Ectodermal cell (in vitro differentiated cells): ENCODE data around the gene OSBPL9.

Experiments
- H3K27ac ChIP-seq: 2 replicates; pipeline ENCODE4 v1.7.0; 2013; ENCODE audit warnings: mild to moderate bottlenecking, low read depth, low read length; ENCODE audit not compliant: insufficient read depth, poor library complexity, severe bottlenecking
- H3K27me3 ChIP-seq: 2 replicates; pipeline ENCODE4 v1.7.0; 2013; ENCODE audit warnings: mild to moderate bottlenecking, low read length; ENCODE audit not compliant: insufficient read depth, control insufficient read depth, poor library complexity, severe bottlenecking
- H3K36me3 ChIP-seq: one replicate; pipeline ENCODE4 v1.7.0; 2013; ENCODE audit warnings: low read length; ENCODE audit not compliant: control insufficient read depth, insufficient read depth
- H3K4me1 ChIP-seq: one replicate; pipeline ENCODE4 v1.7.0; 2013; ENCODE audit warnings: low read length; ENCODE audit not compliant: control insufficient read depth, insufficient read depth
- H3K4me3 ChIP-seq: 2 replicates; pipeline ENCODE4 v1.7.0; 2013; ENCODE audit warnings: low read depth, low read length, control low read depth; ENCODE audit not compliant: insufficient read depth
- H3K9me3 ChIP-seq: 2 replicates; pipeline ENCODE4 v1.7.0; 2013; ENCODE audit warnings: mild to moderate bottlenecking, low read length, moderate library complexity; ENCODE audit not compliant: control insufficient read depth
- WGBS, 2 experiments: methylation state at CpG; one replicate each; pipeline ENCODE4 v1.1.7; 2013; ENCODE audit warnings: missing lambda C conversion rate in 2 of 2; 5-methylcytosine and 5-hydroxymethylcytosine counted together

The OSBPL9 gene

DNA sequence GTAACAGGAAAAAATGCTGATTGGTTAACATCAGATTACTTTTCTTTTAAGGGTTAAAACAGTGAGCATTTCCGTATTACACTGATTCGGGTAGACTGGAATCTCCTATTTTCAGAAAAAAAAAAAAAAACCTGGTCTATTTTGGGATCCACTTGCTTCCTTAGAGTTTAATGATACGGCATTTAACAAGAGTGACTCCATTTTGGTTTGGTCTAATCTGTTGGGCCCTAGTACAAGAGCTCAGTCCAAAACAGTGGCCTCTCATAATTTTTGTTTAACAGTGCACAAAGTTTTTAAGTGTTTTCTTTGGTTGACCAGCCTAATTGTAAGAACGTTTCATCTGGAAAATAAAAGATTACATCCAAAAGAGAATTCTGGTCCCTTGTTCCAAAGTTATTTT is 141.4 kb downstream of the OSBPL9 start:
- no peak overlapping the region for H3K27ac ChIP-seq
- no peaks in the 10 kb centered on the region for H3K36me3 ChIP-seq
- WGBS, 2 experiments: 90 to 95% methylated on average over 3 to 4 of the region's 4 CpGs
- no peaks in the 10 kb centered on the region for H3K9me3 ChIP-seq
- H3K27me3 ChIP-seq: no peaks in the 10 kb centered on the region
- no peak overlapping the region for H3K4me3 ChIP-seq
- H3K4me1 ChIP-seq: no peaks in the 10 kb centered on the region

DNA sequence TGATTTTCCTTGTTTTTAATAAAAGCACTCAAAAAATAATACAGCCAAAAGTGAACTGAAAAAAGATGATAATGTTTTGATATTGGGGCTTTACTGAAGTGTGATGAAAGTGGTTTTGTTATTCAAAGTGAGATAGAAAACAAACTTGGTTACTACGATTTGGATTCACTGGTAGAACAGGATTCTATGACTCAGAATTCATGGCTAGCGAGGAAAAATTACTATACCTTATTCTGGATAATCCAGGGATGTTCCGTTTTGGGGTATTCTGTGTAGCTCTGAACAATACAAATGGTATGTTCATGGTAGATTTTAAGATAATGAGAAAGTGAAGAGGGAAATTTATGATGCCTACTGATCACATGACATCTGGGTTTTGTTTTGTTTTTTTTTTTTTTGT is 144.0 kb downstream of the OSBPL9 start:
- Histone ChIP-seq H3K4me3 (no peak overlapping the region), H3K9me3 (no peaks in the 10 kb centered on the region), H3K27ac (no peak overlapping the region), H3K36me3 (peaks cover 8% of the 10 kb centered on the region), H3K27me3 (no peaks in the 10 kb centered on the region), H3K4me1 (no peaks in the 10 kb centered on the region)
- 89 to 96% methylated on average over 3 of the region's 3 CpGs for WGBS, 2 experiments

DNA sequence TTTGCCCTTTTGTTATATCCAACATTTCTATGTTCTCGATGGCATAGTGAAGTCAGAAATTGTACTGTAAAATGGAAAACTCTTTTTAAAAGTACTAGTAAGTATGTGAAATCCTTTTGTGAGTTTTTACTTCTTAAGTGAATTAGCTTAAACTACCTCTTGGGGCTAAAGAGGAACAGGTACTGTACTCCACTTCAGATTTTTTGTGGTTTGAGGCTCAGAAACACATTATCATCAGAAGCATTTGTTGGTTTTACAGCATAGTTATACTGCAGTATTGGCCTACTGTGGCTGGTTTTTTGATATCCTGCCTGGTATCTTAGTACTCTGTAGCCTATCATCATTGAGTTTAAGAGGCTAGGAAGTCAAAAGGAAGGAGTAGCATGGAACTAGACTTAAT is 144.5 kb downstream of the OSBPL9 start:
- 100% methylated on average over 1 of the region's 1 CpG; no CpG with 5 or more reads in 1 of the 2 experiments for WGBS, 2 experiments
- H3K4me3 ChIP-seq: no peak overlapping the region
- peaks cover 8% of the 10 kb centered on the region for H3K36me3 ChIP-seq
- H3K4me1 ChIP-seq: no peaks in the 10 kb centered on the region
- H3K27me3 ChIP-seq: no peaks in the 10 kb centered on the region
- H3K27ac ChIP-seq: no peak overlapping the region
- no peaks in the 10 kb centered on the region for H3K9me3 ChIP-seq

DNA sequence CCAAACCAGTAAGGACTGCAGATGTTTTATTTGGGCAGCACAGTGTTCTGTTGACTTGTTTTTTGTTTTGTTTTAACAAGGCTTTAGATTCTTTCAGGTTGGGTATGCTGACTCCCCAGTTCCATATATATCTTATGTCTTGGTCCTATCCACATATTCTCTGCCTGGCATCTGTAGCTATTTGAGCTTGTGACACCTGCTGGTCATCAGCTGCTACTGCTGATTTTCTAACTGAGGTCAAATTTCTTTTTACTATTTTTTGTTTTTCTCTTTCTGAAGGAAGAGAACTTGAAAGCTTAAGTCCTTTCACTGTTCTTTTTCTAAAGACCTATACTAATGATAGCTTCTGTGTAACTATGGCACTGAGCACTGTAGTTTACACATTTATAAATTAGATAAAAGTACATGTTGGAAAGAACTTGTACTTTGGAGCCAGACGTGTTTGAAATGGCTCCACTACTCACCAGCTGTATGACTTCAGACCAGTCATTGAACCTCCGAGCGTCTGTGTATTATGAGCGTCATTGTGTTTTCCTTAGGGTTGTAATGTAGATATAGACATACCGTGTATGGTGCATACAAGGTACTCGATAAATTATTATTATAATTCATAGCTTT is 152.2 kb downstream of the OSBPL9 start:
- Histone ChIP-seq H3K9me3 (no peaks in the 10 kb centered on the region), H3K4me1 (no peaks in the 10 kb centered on the region), H3K36me3 (peaks cover 33% of the 10 kb centered on the region), H3K27me3 (no peaks in the 10 kb centered on the region), H3K4me3 (no peak overlapping the region), H3K27ac (no peak overlapping the region)
- 95 to 99% methylated on average over 2 to 4 of the region's 6 CpGs for WGBS, 2 experiments

DNA sequence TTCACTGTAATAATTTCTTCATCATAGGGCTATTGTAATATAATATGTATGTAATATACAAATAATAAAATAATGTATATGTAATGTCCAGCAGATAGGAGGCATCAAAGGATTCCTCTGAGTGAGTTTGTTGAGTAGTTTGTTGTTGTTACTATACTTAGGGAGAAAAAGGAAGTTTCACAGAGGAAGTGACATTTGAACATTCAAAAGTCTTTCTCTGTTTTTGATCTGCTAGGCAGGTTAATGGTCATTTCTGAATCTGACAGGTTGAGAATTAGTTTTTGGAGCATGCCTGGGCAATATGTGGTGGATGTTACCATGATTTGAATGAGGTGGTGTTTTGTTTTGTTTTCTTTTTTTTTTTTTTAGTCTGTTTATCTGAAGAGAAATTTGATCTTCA is 159.5 kb downstream of the OSBPL9 start:
- H3K27ac ChIP-seq: no peak overlapping the region

GRCh38 chr1:51780927-51781326 is 164.0 kb downstream of the OSBPL9 start:
- WGBS, 2 experiments: 97 to 100% methylated on average over 3 of the region's 3 CpGs
- Histone ChIP-seq H3K4me3 (no peak overlapping the region), H3K4me1 (no peaks in the 10 kb centered on the region), H3K9me3 (no peaks in the 10 kb centered on the region), H3K36me3 (peaks cover 14% of the 10 kb centered on the region), H3K27me3 (no peaks in the 10 kb centered on the region), H3K27ac (no peak overlapping the region)

More for the DNA sequence above, 159.5 kb downstream of the OSBPL9 start:
- H3K9me3 ChIP-seq: no peaks in the 10 kb centered on the region
- no peaks in the 10 kb centered on the region for H3K4me1 ChIP-seq
- no peak overlapping the region for H3K4me3 ChIP-seq
- no peaks in the 10 kb centered on the region for H3K27me3 ChIP-seq
- H3K36me3 ChIP-seq: peaks cover 20% of the 10 kb centered on the region

DNA sequence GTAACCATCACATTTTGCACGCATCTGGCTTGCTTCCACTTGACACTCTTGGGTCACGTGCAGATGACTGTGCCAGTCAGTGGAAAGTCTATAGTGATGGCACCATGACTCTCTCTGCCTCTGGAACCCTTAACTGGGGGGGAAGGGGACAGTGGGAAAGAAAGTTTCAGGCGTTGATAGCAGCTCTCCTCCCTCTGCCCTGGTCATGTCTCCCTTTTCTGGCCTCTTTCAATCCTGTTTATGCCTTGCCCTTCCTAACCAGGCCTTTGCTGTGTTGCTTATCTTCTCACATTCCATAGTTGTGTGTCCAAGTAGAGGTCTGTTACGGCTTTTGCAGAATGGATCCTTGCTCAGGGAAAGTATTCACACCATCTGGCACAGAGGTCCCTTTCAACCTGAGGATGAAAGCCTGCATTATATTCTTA is 168.1 kb downstream of the OSBPL9 start:
- Histone ChIP-seq H3K4me3 (no peak overlapping the region), H3K27me3 (no peaks in the 10 kb centered on the region), H3K36me3 (peaks cover 41% of the 10 kb centered on the region), H3K4me1 (no peaks in the 10 kb centered on the region), H3K9me3 (no peaks in the 10 kb centered on the region), H3K27ac (no peak overlapping the region)
- WGBS, 2 experiments: 95 to 96% methylated on average over 4 of the region's 4 CpGs

DNA sequence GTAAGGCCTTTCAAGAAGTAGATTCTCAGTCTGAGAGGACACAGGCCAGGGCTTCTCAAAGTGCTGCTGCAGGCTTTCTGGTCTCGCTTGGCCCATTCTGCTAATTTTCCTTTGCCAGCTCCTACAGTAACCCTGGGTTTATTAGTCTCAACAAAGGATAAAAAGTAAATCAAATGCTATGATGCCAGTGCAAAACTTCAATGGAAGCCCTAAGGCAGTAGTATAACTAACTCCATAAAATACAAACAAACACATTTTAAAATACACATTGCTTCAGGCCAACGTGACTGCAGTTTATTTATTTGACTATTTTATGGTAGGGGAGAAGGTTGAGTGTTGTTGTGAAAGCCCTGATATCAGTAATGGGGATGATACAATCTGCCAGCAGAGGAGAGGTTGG is 172.0 kb downstream of the OSBPL9 start:
- peaks cover 63% of the 10 kb centered on the region for H3K36me3 ChIP-seq

DNA sequence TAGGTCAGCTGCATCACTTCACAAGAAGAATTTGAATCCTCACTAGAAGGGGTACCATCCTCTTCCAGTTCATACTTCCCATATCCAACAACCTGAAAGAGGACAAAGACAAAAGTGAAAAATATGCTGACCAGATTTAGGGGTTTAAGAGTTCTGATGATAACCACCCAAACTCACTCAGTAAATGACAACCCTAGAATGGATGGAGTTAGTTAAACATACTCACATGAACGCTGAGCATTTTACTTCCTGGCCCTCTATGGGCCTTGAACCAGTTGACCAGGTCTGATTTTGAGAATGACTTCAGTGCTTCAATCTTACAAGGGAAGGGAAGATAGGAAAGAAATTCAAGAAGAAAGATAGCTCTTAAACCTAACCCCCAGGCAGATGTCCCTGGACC is 172.4 kb downstream of the OSBPL9 start:
- H3K27ac ChIP-seq: no peak overlapping the region
- no peaks in the 10 kb centered on the region for H3K27me3 ChIP-seq
- H3K4me1 ChIP-seq: no peaks in the 10 kb centered on the region
- H3K4me3 ChIP-seq: no peak overlapping the region
- 100% methylated on average over 1 of the region's 1 CpG for WGBS, 2 experiments
- peaks cover 63% of the 10 kb centered on the region for H3K36me3 ChIP-seq
- H3K9me3 ChIP-seq: no peaks in the 10 kb centered on the region

More for the DNA sequence above, 172.0 kb downstream of the OSBPL9 start:
- Histone ChIP-seq H3K27ac (no peak overlapping the region), H3K9me3 (no peaks in the 10 kb centered on the region), H3K4me3 (no peak overlapping the region), H3K27me3 (no peaks in the 10 kb centered on the region), H3K4me1 (no peaks in the 10 kb centered on the region)
- WGBS, 2 experiments: 92 to 97% methylated on average over 2 of the region's 2 CpGs

GRCh38 chr1:51790385-51790784 is 173.5 kb downstream of the OSBPL9 start:
- Histone ChIP-seq H3K4me3 (no peak overlapping the region), H3K27me3 (no peaks in the 10 kb centered on the region), H3K36me3 (peaks cover 56% of the 10 kb centered on the region), H3K27ac (no peak overlapping the region), H3K4me1 (no peaks in the 10 kb centered on the region), H3K9me3 (no peaks in the 10 kb centered on the region)
- WGBS, 2 experiments: 94 to 95% methylated on average over 6 of the region's 6 CpGs

DNA sequence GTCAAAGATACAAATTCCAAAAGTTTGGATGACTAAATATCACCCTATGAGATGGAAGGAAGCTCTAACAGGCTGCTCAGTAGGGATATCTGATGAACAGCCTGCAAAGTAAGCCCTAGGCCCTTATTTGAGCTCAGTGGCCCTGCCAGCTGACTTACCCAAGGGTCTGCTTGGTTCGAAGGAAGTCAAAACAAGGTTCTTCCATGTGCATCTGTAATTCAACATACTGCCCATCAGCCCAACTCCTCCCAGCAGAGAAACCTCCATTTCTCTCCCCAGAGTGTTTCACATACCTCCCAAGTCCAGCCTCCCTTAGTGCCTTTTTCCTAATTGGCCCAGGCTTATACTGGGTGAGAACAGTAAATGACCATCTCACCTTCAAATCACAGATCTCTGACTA is 175.0 kb downstream of the OSBPL9 start:
- Histone ChIP-seq H3K4me1 (no peaks in the 10 kb centered on the region), H3K27me3 (no peaks in the 10 kb centered on the region), H3K27ac (no peak overlapping the region), H3K4me3 (no peak overlapping the region), H3K36me3 (peaks cover 50% of the 10 kb centered on the region), H3K9me3 (no peaks in the 10 kb centered on the region)
- 97 to 98% methylated on average over 1 of the region's 1 CpG for WGBS, 2 experiments
